ENCODE results near the gene DUSP22.

The DUSP22 gene

DNA sequence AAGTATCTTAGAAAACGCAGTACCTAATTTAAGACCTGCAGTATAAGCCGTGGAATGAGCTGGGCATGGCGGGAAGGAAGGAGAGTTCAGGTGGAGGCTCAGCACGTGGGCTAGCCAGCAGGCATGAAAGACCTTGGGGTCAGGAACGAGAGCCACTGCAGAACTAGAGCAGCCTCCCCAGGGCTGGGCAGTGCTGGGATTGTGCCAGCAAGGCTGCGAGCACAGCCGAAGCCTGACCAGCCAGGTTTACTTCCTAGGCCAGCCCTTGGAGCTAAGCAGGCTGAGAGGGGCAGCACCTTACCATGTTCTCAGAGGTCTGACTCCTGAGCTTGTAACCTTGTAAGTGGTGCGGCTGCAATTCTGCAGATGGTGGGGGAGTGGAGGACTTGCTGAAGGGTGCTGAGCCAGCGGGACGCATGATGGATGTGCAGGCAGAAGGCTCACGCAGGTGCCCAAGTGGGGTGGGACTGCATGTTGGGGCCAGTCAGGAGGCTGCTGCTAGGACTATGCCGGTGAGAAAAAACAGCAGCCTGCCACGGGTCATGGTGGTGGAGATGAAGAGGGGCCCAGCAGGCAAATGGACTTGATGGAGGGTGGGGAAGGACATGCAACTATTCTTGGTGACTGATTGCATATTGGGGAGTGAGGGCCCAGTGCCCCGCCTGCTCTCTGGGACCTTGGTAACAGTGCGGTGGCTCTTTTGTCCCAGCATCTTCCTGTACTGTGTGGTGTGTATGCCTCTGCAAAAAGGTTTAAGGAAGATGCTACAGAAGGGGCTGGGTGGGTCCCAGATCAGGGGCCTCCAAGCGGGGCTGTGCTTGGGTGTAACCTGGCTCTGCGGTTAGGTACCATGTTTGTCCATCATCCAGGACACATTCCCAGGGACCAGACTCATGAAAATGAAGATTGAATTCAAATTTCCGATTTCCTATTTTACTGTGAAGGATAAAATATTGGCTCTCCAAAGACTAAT is 61.6 kb downstream of the DUSP22 start:
- no peak for DNase-seq

GRCh38 chr6:354631-355280 is 62.5 kb downstream of the DUSP22 start:
- no peak for DNase-seq

DNA sequence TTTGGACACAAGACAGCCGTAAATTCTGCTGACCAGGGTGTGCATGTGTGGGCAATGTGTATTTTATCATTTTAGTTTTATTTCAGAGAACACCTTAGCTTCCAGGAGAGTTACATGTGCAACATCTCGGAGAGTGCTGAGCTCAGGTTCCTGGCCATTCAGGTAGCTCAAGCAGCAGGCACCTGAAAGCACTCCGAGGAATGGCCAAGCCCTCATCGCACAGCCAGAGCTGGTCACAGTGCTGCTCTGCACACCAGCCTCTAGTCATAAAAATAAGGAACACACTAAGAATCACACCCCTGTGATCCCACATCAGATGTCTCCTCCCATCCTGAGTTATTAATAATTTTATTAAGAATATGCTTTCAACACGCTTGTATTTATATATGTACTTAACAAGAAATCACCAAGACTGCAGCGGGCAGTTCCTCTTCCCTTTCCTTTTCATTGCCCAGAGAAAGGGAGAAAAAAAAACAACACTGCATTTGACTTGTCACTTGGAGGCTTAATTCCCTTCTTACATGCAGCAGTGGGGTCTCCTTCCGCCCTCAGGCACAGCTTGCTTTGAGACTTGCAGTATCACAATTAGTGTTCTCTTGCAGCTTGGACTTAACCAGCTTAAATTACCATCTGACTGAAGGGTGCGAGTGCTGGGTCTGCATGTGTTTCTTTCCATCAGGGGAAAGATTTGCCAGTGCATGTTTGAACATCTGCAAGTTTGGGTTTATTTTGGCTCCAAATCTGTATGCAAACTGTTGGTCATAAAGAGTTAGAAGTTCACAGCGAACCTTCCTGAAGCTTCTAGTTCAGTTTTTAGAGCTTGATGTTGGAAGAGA is 63.3 kb downstream of the DUSP22 start:
- no peak for DNase-seq

DNA sequence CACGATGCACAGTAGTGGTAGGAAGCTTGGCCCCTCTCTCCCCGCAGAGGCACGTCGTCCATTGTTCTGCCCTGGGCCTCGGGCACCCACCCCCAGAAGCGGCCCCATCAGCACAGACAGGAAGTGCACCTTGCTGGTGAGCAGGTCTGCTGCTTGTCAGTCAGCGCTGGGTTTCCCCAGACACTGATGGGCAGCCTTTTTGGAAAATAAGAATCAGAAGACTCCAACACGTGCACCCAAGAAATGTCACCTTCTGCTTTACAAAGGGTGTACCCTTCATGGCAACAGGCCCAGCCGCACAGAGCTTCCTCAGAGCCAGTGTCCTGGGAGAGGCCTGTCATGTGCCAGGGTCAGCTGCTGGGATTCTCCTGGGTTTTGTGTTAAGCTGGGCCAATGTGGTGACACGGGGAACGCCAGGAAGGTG is 64.6 kb downstream of the DUSP22 start:
- DNase-seq: no peak

GRCh38 chr6:357261-357790 is 65.0 kb downstream of the DUSP22 start:
- no peak for DNase-seq

- no peak for DNase-seq
These were observed 65.6 kb downstream of the DUSP22 start for GRCh38 chr6:357791-358341.

- no peak for DNase-seq
These were observed 66.1 kb downstream of the DUSP22 start for GRCh38 chr6:358432-358831.

DNA sequence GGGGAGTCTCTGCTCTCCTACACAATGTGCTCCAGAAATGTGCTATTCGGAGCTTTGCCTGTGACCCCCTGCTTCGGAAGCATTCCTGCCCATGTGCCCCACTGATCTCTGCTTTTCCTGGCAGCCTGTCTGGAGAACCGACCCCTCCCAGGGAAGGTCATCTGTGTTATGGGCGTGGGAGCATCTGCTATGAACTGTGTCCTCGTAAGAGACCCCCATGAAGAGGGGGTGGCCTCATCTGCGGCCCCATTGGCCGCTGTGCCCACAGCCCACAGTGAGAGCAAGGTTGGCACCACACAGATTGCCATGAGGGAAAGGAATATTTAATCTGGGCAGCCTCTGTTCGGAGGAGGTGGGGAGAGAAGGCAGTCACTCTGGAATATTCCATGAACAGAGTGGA is 66.6 kb downstream of the DUSP22 start:
- DNase-seq: no peak

- no peak for DNase-seq
These were observed 67.2 kb downstream of the DUSP22 start for GRCh38 chr6:359261-360035.

GRCh38 chr6:360349-360748 is 68.1 kb downstream of the DUSP22 start:
- no peak for DNase-seq

- no peak for DNase-seq
These were observed 68.6 kb downstream of the DUSP22 start for GRCh38 chr6:360764-361373.

DNA sequence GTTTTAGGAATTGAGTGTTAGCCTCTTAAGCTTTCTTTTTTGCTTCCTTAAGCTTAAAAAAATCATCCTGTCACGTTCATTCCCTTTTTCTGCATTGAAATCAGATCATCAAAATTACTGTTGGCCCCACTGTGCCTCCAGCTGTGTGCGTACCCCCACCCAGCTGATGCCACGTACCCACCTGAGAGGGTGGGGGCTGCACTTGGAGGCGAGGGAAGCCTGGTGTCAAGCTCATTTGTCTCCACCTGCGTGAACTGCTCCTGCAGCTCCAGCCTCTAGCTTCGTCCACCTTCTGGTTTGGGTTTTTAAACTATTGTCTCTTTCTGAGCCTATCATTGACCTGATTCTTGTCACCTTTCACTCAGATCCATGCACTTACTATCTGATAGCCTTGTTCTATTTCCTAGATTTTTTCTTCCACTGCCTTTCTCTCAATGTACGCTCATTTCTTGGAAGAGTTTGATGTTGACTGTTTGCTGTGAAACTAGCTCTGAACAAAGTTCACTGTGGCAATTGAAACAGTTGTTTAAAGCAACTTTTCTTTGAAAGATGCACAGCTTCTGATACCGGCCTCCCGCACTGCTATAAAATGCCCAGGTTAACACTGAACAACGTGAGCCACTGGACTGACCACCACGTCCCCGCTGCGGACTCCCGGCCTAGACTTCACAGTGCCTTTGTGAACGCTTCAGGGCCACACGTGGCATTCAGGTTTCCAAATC is 69.3 kb downstream of the DUSP22 start:
- no peak for DNase-seq

DNA sequence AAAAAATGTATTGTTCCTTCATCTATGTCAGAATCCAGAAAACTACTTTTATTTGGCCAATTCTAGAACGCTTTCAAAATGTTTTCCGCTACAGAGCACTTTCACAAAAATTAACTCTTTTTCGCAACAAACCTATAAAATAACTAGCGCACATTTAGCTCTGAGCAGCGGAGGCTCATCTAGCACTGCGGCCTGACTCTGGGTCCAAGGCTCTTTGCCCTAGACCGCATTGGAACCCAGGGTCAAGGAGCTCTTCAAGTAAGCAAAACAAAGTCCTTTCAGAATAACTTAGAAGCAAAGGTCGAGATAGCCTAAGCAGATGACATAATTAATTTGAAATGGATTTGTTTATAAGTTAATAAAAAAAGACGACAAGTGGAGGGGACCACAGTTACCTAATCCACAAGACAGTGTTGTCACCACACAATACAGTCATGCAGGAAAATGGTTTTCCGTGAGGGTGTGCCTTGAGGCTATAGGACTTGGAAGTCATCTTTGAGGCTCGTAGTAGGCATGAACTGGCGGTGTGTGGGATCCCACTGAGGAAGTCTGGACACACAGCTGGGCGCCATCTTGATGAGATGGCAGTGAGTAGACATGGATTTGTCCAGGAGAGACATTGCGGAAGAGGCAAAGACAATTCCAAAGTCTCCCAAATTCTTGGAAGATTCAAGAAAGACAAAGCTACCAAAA is 70.1 kb downstream of the DUSP22 start:
- DNase-seq: no peak

GRCh38 chr6:362924-363249 is 70.6 kb downstream of the DUSP22 start:
- DNase-seq: no peak

DNA sequence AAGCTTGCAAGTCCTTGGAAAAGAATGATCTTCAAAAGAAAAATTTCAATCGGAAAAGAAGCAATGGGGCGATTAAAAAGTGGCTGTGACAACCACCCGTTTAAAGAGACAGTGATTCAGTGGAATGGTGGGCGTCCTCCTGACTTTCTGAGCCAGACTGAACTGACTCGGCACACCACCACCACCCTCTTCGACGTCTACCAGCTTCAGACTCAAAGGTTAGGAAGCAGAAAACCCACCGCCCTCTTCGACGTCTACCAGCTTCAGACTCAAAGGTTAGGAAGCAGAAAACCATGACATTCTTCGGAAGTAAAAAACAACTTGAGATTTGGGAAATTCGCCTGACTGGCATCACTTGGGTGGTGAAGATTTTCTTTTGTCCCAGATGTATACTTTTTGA is 71.0 kb downstream of the DUSP22 start:
- no peak for DNase-seq

DNA sequence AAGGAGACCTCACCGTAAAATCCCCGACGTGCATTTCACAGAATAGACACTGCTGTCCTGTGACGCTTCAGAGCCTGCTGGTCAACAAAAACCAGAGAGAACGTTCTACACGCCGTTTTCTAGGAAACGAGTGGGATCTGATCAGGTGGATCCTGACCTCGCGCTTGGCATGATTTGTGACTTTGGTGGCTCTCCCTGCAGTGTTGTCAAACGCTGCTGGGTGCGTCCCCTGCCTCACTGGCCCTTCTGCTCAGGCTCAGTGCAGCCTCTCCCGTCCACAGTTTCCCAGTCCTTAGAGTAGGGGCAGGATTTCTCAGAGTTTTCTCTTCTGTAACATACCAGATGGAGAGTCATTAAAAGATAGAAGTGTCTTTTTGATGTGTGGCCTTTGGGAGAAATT is 71.6 kb downstream of the DUSP22 start:
- no peak for DNase-seq

- DNase-seq: no peak
These were observed 72.6 kb downstream of the DUSP22 start for GRCh38 chr6:364609-365540.

GRCh38 chr6:365835-366234 is 73.5 kb downstream of the DUSP22 start:
- DNase-seq: no peak
